SK-N-SH (cell line): ENCODE data around the gene USP34. TPM values are rescaled to one million over a fixed set of nuclear protein-coding genes. Genes with fewer than 3 reads are reported as not detected.

Experiments used
- CTCF ChIA-PET: fragments of 300-600, 350-600 bp; formaldehyde crosslinking; extraction: SDS; loops from one replicate; lab custom pipeline; 2021; lab: Yijun Ruan, JAX
- POLR2A ChIA-PET: fragments of 350-600 bp; sonication (Branson Sonifier 250); formaldehyde crosslinking; extraction: SDS; loops from one replicate; lab custom pipeline; 2020; ENCODE audit warnings: antibody characterized with exemption, inconsistent platforms; lab: Yijun Ruan, JAX
- DNase-seq: peaks from one replicate; pipeline ENCODE4 v3.0.0; 2012
- H2AFZ ChIP-seq: fragments of 200-600 bp; sonication (generic); 2 replicates; pipeline ENCODE4 v1.8.1; 2016; ENCODE audit warnings: antibody characterized with exemption, mild to moderate bottlenecking, low read depth
- H3F3A ChIP-seq: fragments of 200-600 bp; sonication (generic); replicated peaks from 2 replicates; pipeline ENCODE3; 2016; ENCODE audit warnings: antibody characterized with exemption, mild to moderate bottlenecking; ENCODE audit not compliant: insufficient read depth
- H3K27ac ChIP-seq, 2 experiments: fragments of 200-500 bp in 1 of 2; fragments of 200-600 bp in 1 of 2; sonication (Bioruptor generic) in 1 of 2; sonication (generic), shearing (Covaris generic) in 1 of 2; 2 replicates each; pipeline versions ENCODE4 v1.5.1 to v1.6.1; 2014 to 2016; ENCODE audit warnings: low read depth in 2 of 2, inconsistent platforms in 1 of 2, low read length in 1 of 2, mild to moderate bottlenecking in 1 of 2, mixed read lengths in 1 of 2
- H3K27me3 ChIP-seq: fragments of 200-600 bp; sonication (generic), shearing (Covaris generic); 2 replicates; pipeline ENCODE4 v1.6.1; 2016; ENCODE audit warnings: mixed run types; ENCODE audit not compliant: insufficient read depth
- H3K36me3 ChIP-seq, 2 experiments: fragments of 200-500 bp in 1 of 2; fragments of 200-600 bp in 1 of 2; sonication (Bioruptor generic) in 1 of 2; sonication (generic) in 1 of 2; replicated peaks in 1 of 2; 2 replicates each; pipeline versions ENCODE3 to v1.5.1; 2014 to 2016; ENCODE audit warnings: low read length in 1 of 2, mild to moderate bottlenecking in 1 of 2; ENCODE audit not compliant: insufficient read depth in 2 of 2, control insufficient read depth in 1 of 2
- H3K4me1 ChIP-seq, 2 experiments: fragments of 200-500 bp in 1 of 2; fragments of 200-600 bp in 1 of 2; sonication (Bioruptor generic) in 1 of 2; sonication (generic), shearing (Covaris generic) in 1 of 2; 2 replicates each; pipeline versions ENCODE4 v1.5.1 to v1.6.1; 2014 to 2016; ENCODE audit warnings: low read depth in 1 of 2, low read length in 1 of 2, mixed run types in 1 of 2; ENCODE audit not compliant: insufficient read depth in 2 of 2, control insufficient read depth in 1 of 2
- H3K4me2 ChIP-seq: fragments of 200-600 bp; sonication (generic), shearing (Covaris generic); 2 replicates; pipeline ENCODE4 v1.6.1; 2017; ENCODE audit warnings: mixed run types
- H3K4me3 ChIP-seq, 2 experiments: fragments of 200-500 bp in 1 of 2; fragments of 200-600 bp in 1 of 2; sonication (Bioruptor generic) in 1 of 2; sonication (generic), shearing (Covaris generic) in 1 of 2; 2 replicates each; pipeline versions ENCODE4 v1.5.1 to v1.8.1; 2014 to 2016; ENCODE audit warnings: low read depth in 2 of 2, inconsistent platforms in 1 of 2, low read length in 1 of 2, mild to moderate bottlenecking in 1 of 2, mixed read lengths in 1 of 2, moderate library complexity in 1 of 2
- H3K79me2 ChIP-seq: fragments of 200-600 bp; sonication (generic); 2 replicates; pipeline ENCODE4 v1.8.1; 2017; ENCODE audit warnings: mild to moderate bottlenecking; ENCODE audit not compliant: insufficient read depth
- H3K9ac ChIP-seq: fragments of 200-600 bp; sonication (generic); 2 replicates; pipeline ENCODE4 v1.6.1; 2017; ENCODE audit warnings: mixed run types
- H3K9me2 ChIP-seq: fragments of 200-600 bp; sonication (generic); 2 replicates; pipeline ENCODE4 v1.6.1; 2017; ENCODE audit warnings: mixed run types
- H3K9me3 ChIP-seq: fragments of 200-600 bp; sonication (generic); 2 replicates; pipeline ENCODE4 v1.6.1; 2017; ENCODE audit warnings: mixed run types, mild to moderate bottlenecking, moderate library complexity
- H4K20me1 ChIP-seq: fragments of 200-600 bp; sonication (generic); 2 replicates; pipeline ENCODE4 v1.6.1; 2017; ENCODE audit warnings: mild to moderate bottlenecking, mixed run types; ENCODE audit not compliant: insufficient read depth
- CHD2 ChIP-seq: fragments of 150-350 bp; IDR thresholded peaks from 2 replicates; pipeline ENCODE4 v1.6.1; 2018; ENCODE audit warnings: low read length; ENCODE audit not compliant: partially characterized antibody
- ELF1 ChIP-seq: IDR thresholded peaks from 2 replicates; pipeline ENCODE4 v1.4.0; 2012
- FOSL2 ChIP-seq: IDR thresholded peaks from 2 replicates; pipeline ENCODE4 v1.4.0; 2012; ENCODE audit warnings: low read depth, mild to moderate bottlenecking, moderate library complexity, borderline replicate concordance
- IRF3 ChIP-seq: fragments of 150-350 bp; IDR thresholded peaks from 2 replicates; pipeline ENCODE4 v1.6.1; 2016; ENCODE audit warnings: mild to moderate bottlenecking, low read depth, low read length
- MXI1 ChIP-seq: IDR thresholded peaks from 2 replicates; pipeline ENCODE4 v1.6.1; 2012; ENCODE audit warnings: mild to moderate bottlenecking, low read depth, low read length, improper control_type of control experiment
- NRF1 ChIP-seq: IDR thresholded peaks from 2 replicates; pipeline ENCODE4 v1.6.1; 2012; ENCODE audit warnings: low read depth, mild to moderate bottlenecking, low read length
- PBX3 ChIP-seq: IDR thresholded peaks from 2 replicates; pipeline ENCODE4; 2012
- RCOR1 ChIP-seq: fragments of 150-350 bp; IDR thresholded peaks from 2 replicates; pipeline ENCODE4 v1.6.1; 2017; ENCODE audit warnings: antibody characterized with exemption, low read length
- RFX5 ChIP-seq: IDR thresholded peaks from 2 replicates; pipeline ENCODE4 v1.6.1; 2012; ENCODE audit warnings: mild to moderate bottlenecking, improper control_type of control experiment, low read length
- SIN3A ChIP-seq: IDR thresholded peaks from 2 replicates; pipeline ENCODE4 v1.6.1; 2012; ENCODE audit warnings: low read depth, mild to moderate bottlenecking, low read length, moderate library complexity, borderline replicate concordance
- SMC3 ChIP-seq: IDR thresholded peaks from 2 replicates; pipeline ENCODE4 v1.6.1; 2012; ENCODE audit warnings: low read depth, low read length, improper control_type of control experiment
- TAF1 ChIP-seq: IDR thresholded peaks from 2 replicates; pipeline ENCODE4 v1.6.1; 2012; ENCODE audit warnings: low read depth, mild to moderate bottlenecking, low read length, moderate library complexity, borderline replicate concordance
- YY1 ChIP-seq: IDR thresholded peaks from 2 replicates; pipeline ENCODE4 v1.4.0; 2012; ENCODE audit warnings: low read depth, mild to moderate bottlenecking
- WGBS: methylation state at CpG from one replicate; pipeline ENCODE4 v1.1.6; 2017; ENCODE audit warnings: low lambda C conversion rate; 5-methylcytosine and 5-hydroxymethylcytosine counted together
- polyA plus RNA-seq, 3 experiments: library from polyadenylated mRNA; depleted of rRNA; stranded (reverse); fragments of >200 nt; gene quantifications; 2 replicates each; pipeline ENCODE4 v1.2.3, GENCODE V29; 2012
- TF ChIP-seq, protein P1 (sequence below): IDR thresholded peaks from 2 replicates; pipeline ENCODE4 v1.4.0; 2012; ENCODE audit warnings: low read depth, borderline replicate concordance

USP34 gene
- polyA plus RNA-seq, 1 of the 3 experiments (the other 2 are of a cell fraction), result 31.4 TPM

- TF ChIP-seq, protein P1, sequence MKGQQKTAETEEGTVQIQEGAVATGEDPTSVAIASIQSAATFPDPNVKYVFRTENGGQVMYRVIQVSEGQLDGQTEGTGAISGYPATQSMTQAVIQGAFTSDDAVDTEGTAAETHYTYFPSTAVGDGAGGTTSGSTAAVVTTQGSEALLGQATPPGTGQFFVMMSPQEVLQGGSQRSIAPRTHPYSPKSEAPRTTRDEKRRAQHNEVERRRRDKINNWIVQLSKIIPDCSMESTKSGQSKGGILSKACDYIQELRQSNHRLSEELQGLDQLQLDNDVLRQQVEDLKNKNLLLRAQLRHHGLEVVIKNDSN, result no peak
- no peak for TF ChIP-seq ELF1
- no peak for TF ChIP-seq YY1
- no peak for TF ChIP-seq SMC3
- TF ChIP-seq MXI1, result no peak
- 0 out of 2 replicates have a peak, but pooled peaks have one; percentile 12 for TF ChIP-seq NRF1
- no peak for TF ChIP-seq IRF3
- no peak for TF ChIP-seq RFX5
- TF ChIP-seq FOSL2, result no peak
- TF ChIP-seq SIN3A, result no peak; the same call in 1 of the 2 replicates
- no peak for TF ChIP-seq RCOR1
- peak; percentile 59 for TF ChIP-seq CHD2
- TF ChIP-seq TAF1, result peak; percentile 63; the same call in 1 of the 2 replicates
- peak; percentile 21; the same call in 1 of the 2 replicates for TF ChIP-seq PBX3
- ChIA-PET POLR2A (interaction anchor here (1.0 kb wide), 1 partner anchor 68 kb away, joined by 3 read pairs; the partner anchor contains the start of gene XPO1), CTCF (no interaction called here)
- Histone ChIP-seq H3K4me1 (peaks cover 2 to 10% of the 10 kb centered on the region in 2 experiments; a peak in 3 of 4 replicates), H4K20me1 (peaks cover 45% of the 10 kb centered on the region), H3K9me3 (no peaks in the 10 kb centered on the region), H3K36me3 (peaks cover 5 to 22% of the 10 kb centered on the region in 2 experiments), H3F3A (peaks cover 24% of the 10 kb centered on the region), H3K4me2 (peak overlapping the region; percentile 91), H3K79me2 (peaks cover 70% of the 10 kb centered on the region), H3K9me2 (no peaks in the 10 kb centered on the region), H3K4me3 (peak overlapping the region; percentile 64 to 72), H3K27me3 (no peaks in the 10 kb centered on the region), H3K27ac (peak overlapping the region; percentile 82 to 90), H2AFZ (no peak overlapping the region), H3K9ac (peak overlapping the region; percentile 94)
- 2% methylated on average over 28 of the region's 94 CpGs for WGBS
- DNase-seq, result peak; percentile 96
These were observed 550 bp downstream of the USP34 start for GRCh38 chr2:61470122-61470951.
